ENCODE results near the gene NUDT5. TPM values are rescaled to one million over a fixed set of nuclear protein-coding genes. Genes with fewer than 3 reads are reported as not detected.

The NUDT5 gene
- polyA plus RNA-seq, 1 of the 3 experiments (the other 2 are of a cell fraction), result 61.2 TPM

DNA sequence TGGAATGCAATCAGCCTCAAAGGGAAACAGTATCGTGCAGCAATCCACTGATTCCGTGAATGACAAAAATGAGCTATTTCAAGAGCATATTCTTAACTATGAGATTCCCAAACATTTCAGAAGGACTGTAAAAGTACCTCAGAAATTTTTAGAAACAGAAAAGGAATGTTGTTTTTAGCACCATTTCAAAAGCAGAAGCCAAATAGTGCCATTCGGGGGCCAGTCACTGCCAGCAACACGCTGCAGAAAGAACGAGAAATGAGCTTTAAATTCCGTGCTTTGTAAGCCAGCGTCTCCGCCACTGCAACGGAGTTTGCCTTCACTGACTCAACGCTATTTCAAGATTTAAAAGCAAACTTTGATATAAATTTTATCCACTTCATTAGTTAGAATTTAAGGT lies 6.3 kb downstream of the NUDT5 start:
- Histone ChIP-seq H3K27ac (ENCODE audit: low read depth in 2 of 2, low read length in 1 of 2) (no peak overlapping the region), H3K9me3 (no peaks in the 10 kb centered on the region), H3K36me3 (replicated peaks in 1 of 2; ENCODE audit: control insufficient read depth in 1 of 2, insufficient read depth in 2 of 2, low read length in 1 of 2) (peaks cover 22 to 26% of the 10 kb centered on the region in 2 experiments), H2AFZ (ENCODE audit: low read depth) (no peak overlapping the region), H4K20me1 (ENCODE audit: insufficient read depth) (no peaks in the 10 kb centered on the region), H3K4me2 (no peak overlapping the region), H3K9ac (no peak overlapping the region), H3K27me3 (ENCODE audit: insufficient read depth) (no peaks in the 10 kb centered on the region), H3K4me3 (ENCODE audit: low read depth in 2 of 2, low read length in 1 of 2) (no peak overlapping the region), H3K79me2 (ENCODE audit: insufficient read depth) (peaks cover 85% of the 10 kb centered on the region), H3K4me1 (ENCODE audit: control insufficient read depth in 1 of 2, insufficient read depth in 2 of 2, low read depth in 1 of 2, low read length in 1 of 2) (peaks cover 0 to 2% of the 10 kb centered on the region in 2 experiments; a peak in 2 of 4 replicates), H3F3A (replicated peaks; ENCODE audit: insufficient read depth) (no peaks in the 10 kb centered on the region), H3K9me2 (no peaks in the 10 kb centered on the region)
- TF ChIP-seq JUND (IDR thresholded peaks at IDR 0.05) (no peak), ELF1 (IDR thresholded peaks at IDR 0.05) (no peak), MEF2A (IDR thresholded peaks at IDR 0.05; ENCODE audit: borderline replicate concordance, low read depth) (no peak), RCOR1 (IDR thresholded peaks at IDR 0.05; ENCODE audit: low read length) (no peak), EZH2phosphoT487 (IDR thresholded peaks at IDR 0.05; ENCODE audit: borderline replicate concordance, low read depth) (no peak), FOXJ3 (CRISPR knock-in tag; IDR thresholded peaks at IDR 0.05) (no peak), RAD21 (IDR thresholded peaks at IDR 0.05; ENCODE audit: low read length) (no peak), TCF12 (IDR thresholded peaks at IDR 0.05) (no peak), EP300 (IDR thresholded peaks at IDR 0.05; ENCODE audit: borderline replicate concordance in 1 of 2, low read depth in 1 of 2, low read length in 1 of 2) (no peak), FOXM1 (IDR thresholded peaks at IDR 0.05; ENCODE audit: low read depth) (no peak), RXRA (IDR thresholded peaks at IDR 0.05; ENCODE audit: borderline replicate concordance, low read depth) (no peak), TAF1 (IDR thresholded peaks at IDR 0.05; ENCODE audit: borderline replicate concordance, low read depth, low read length) (no peak), TEAD4 (IDR thresholded peaks at IDR 0.05; ENCODE audit: borderline replicate concordance, insufficient read depth) (no peak)
- TF ChIP-seq, protein P1, sequence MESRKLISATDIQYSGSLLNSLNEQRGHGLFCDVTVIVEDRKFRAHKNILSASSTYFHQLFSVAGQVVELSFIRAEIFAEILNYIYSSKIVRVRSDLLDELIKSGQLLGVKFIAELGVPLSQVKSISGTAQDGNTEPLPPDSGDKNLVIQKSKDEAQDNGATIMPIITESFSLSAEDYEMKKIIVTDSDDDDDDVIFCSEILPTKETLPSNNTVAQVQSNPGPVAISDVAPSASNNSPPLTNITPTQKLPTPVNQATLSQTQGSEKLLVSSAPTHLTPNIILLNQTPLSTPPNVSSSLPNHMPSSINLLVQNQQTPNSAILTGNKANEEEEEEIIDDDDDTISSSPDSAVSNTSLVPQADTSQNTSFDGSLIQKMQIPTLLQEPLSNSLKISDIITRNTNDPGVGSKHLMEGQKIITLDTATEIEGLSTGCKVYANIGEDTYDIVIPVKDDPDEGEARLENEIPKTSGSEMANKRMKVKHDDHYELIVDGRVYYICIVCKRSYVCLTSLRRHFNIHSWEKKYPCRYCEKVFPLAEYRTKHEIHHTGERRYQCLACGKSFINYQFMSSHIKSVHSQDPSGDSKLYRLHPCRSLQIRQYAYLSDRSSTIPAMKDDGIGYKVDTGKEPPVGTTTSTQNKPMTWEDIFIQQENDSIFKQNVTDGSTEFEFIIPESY (IDR thresholded peaks at IDR 0.05; ENCODE audit: borderline replicate concordance, low read depth), result no peak
- TF ChIP-seq, protein P2, sequence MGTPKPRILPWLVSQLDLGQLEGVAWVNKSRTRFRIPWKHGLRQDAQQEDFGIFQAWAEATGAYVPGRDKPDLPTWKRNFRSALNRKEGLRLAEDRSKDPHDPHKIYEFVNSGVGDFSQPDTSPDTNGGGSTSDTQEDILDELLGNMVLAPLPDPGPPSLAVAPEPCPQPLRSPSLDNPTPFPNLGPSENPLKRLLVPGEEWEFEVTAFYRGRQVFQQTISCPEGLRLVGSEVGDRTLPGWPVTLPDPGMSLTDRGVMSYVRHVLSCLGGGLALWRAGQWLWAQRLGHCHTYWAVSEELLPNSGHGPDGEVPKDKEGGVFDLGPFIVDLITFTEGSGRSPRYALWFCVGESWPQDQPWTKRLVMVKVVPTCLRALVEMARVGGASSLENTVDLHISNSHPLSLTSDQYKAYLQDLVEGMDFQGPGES (IDR thresholded peaks at IDR 0.05; ENCODE audit: low read depth, low read length), result no peak
- TF ChIP-seq, protein P3, sequence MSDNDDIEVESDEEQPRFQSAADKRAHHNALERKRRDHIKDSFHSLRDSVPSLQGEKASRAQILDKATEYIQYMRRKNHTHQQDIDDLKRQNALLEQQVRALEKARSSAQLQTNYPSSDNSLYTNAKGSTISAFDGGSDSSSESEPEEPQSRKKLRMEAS (IDR thresholded peaks at IDR 0.05; ENCODE audit: low read depth), result no peak
- TF ChIP-seq, protein P4, sequence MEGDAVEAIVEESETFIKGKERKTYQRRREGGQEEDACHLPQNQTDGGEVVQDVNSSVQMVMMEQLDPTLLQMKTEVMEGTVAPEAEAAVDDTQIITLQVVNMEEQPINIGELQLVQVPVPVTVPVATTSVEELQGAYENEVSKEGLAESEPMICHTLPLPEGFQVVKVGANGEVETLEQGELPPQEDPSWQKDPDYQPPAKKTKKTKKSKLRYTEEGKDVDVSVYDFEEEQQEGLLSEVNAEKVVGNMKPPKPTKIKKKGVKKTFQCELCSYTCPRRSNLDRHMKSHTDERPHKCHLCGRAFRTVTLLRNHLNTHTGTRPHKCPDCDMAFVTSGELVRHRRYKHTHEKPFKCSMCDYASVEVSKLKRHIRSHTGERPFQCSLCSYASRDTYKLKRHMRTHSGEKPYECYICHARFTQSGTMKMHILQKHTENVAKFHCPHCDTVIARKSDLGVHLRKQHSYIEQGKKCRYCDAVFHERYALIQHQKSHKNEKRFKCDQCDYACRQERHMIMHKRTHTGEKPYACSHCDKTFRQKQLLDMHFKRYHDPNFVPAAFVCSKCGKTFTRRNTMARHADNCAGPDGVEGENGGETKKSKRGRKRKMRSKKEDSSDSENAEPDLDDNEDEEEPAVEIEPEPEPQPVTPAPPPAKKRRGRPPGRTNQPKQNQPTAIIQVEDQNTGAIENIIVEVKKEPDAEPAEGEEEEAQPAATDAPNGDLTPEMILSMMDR (IDR thresholded peaks at IDR 0.05), result no peak
- ChIA-PET CTCF (interaction anchor here (1.1 kb wide), 1 partner anchor 713 kb away, joined by 3 read pairs; no protein-coding TSS in a partner anchor), POLR2A (no interaction called here)
- over 99% methylated on average over 10 of the region's 10 CpGs for WGBS (ENCODE audit: low lambda C conversion rate)
- no peak for DNase-seq
